Upper lobe of left lung (tissue), 6 donors: ENCODE results near the gene RPS27. TPM values are rescaled to one million over a fixed set of nuclear protein-coding genes. Genes with fewer than 3 reads are reported as not detected.
"Not testable (repeated sequence)": the region's sequence is repeated elsewhere in the genome, so short reads cannot be mapped to it uniquely, and the experiment has no call there.

ENCODE experiments used
- ATAC-seq, 2 donors: fragments of 200-7000 bp; cut with Tn5 transposase; one replicate each; pipeline ENCODE4 v1.9.1; 2022; ENCODE audit warnings: mild to moderate bottlenecking in 2 of 2, moderate library complexity in 2 of 2; ENCODE audit not compliant: low FRiP score in 2 of 2
- DNase-seq, 2 donors: peaks; one replicate each; pipeline ENCODE4 v3.0.0-alpha.2; 2019 to 2020
- H3K27ac ChIP-seq, 4 donors: fragments of 200-600 bp; sonication (generic); one replicate each; pipeline ENCODE4 v1.5.1; 2016 to 2019
- H3K27me3 ChIP-seq, 4 donors: fragments of 200-600 bp; sonication (generic); one replicate each; pipeline ENCODE4 v1.5.1; 2017 to 2019
- H3K36me3 ChIP-seq, 4 donors: fragments of 200-600 bp; sonication (generic); one replicate each; pipeline ENCODE4 v1.5.1; 2016 to 2019
- H3K4me1 ChIP-seq, 4 donors: fragments of 200-600 bp; sonication (generic); one replicate each; pipeline ENCODE4 v1.5.1; 2018 to 2019
- H3K4me3 ChIP-seq, 4 donors: fragments of 200-600 bp; sonication (generic); one replicate each; pipeline ENCODE4 v1.5.1; 2017 to 2019; ENCODE audit warnings: mild to moderate bottlenecking in 2 of 4, moderate library complexity in 1 of 4
- H3K9me3 ChIP-seq, 4 donors: fragments of 200-600 bp; sonication (generic); one replicate each; pipeline ENCODE4 v1.5.1; 2018 to 2019
- EP300 ChIP-seq, 4 donors: sonication (generic); formaldehyde crosslinking; IDR thresholded peaks; one replicate each; pipeline ENCODE4 v1.5.1; 2017; ENCODE audit warnings: antibody characterized with exemption in 4 of 4, control low read depth in 2 of 4
- POLR2A ChIP-seq, 4 donors: fragments of 450-650 bp; IDR thresholded peaks; one replicate each; pipeline ENCODE4 v1.5.1; 2016 to 2017; ENCODE audit warnings: antibody characterized with exemption in 4 of 4, mild to moderate bottlenecking in 2 of 4
- POLR2AphosphoS5 ChIP-seq, 2 donors: sonication (generic); formaldehyde crosslinking; IDR thresholded peaks; one replicate each; pipeline ENCODE4 v1.5.1; 2017; ENCODE audit warnings: antibody characterized with exemption in 2 of 2
- WGBS, 2 donors: methylation state at CpG; one replicate each; pipeline ENCODE4 v1.1.5; 2017 to 2018; 5-methylcytosine and 5-hydroxymethylcytosine counted together
- total RNA-seq, 6 donors: library from RNA; depleted of rRNA in 4 of 6; stranded (reverse); fragments of >200 nt in 4 of 6; gene quantifications; one replicate each; pipeline versions ENCODE4 v1.1.0 to v1.2.1, GENCODE V29; 2016 to 2021
- TF ChIP-seq, protein P1 (sequence below), 6 experiments: fragments of 450-650 bp in 4 of 6; fragments of 200-600 bp in 2 of 6; sonication (generic) in 2 of 6; IDR thresholded peaks; one replicate each; pipeline ENCODE4 v1.5.1; 2016 to 2019; ENCODE audit warnings: antibody characterized with exemption in 6 of 6
- donor health status: DM: no; HTN: no; CAD: no; lungs with moderate emphysema.
- donor health status: DM: no; HTN: yes; CAD: no; lungs with severe emphysema.

Gene RPS27
- total RNA-seq, 6 donors from 2014 or later, result 551 to 2,666 (median 1,424) TPM

DNA sequence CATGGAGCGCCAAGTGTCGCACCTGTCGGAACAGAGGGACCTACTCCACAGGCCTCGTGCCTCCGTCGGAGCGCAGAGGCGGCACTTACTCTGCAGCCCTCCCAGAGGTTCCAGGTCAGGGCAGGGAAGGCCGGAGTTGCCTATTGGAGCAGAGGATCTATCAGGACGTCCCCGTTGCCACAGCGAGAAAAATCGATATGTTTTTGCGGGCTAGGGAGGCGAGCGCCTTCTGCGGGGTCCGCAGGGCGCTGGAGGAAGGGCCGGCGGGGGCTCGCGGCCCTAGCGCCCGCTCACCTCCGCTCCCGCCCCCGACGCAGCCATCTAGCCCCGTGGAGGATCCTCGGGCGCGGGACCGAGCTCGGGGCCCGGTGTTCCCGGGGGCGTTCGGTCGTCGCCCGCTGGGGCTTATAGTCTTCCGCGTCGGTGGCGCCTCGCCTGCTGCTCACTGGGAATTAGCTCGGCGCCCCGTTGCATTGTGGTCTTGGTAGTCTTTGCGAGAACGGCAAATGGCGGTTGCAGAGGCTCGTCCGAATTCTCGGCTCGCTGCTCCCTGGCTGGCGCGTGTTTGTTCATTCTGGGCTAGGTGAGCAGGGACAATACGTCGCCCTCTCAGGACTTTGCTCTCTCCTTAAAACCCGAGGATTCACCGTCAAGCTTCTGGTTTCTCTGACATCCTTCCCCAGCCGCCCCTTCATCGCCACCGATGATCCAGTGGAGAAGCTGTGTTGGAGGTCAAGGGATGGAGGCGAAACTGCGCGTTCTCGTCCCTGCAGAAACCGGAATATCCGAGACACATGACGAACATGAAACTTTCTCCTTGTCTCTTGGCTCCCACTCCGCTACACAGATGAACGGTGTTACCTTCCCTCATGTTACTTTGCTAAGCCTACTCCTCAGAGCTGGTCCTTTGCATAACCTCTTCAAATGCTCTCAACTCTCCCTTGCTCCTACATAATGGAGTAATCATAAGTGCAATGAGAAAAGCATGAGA is 13.0 kb upstream of the RPS27 start, which contains the start of gene JTB:
Gene JTB (minus strand): TSS at position 425 of the 991 bp plus-strand sequence. CDS start 422 bp downstream, at position 3.
- TF ChIP-seq POLR2AphosphoS5 (IDR thresholded peaks at IDR 0.05) (peak; percentile 83 to 97), POLR2A (IDR thresholded peaks at IDR 0.05) (peak; percentile 70 to 98 (median 88)), EP300 (IDR thresholded peaks at IDR 0.05) (no peak)
- TF ChIP-seq, protein P1, sequence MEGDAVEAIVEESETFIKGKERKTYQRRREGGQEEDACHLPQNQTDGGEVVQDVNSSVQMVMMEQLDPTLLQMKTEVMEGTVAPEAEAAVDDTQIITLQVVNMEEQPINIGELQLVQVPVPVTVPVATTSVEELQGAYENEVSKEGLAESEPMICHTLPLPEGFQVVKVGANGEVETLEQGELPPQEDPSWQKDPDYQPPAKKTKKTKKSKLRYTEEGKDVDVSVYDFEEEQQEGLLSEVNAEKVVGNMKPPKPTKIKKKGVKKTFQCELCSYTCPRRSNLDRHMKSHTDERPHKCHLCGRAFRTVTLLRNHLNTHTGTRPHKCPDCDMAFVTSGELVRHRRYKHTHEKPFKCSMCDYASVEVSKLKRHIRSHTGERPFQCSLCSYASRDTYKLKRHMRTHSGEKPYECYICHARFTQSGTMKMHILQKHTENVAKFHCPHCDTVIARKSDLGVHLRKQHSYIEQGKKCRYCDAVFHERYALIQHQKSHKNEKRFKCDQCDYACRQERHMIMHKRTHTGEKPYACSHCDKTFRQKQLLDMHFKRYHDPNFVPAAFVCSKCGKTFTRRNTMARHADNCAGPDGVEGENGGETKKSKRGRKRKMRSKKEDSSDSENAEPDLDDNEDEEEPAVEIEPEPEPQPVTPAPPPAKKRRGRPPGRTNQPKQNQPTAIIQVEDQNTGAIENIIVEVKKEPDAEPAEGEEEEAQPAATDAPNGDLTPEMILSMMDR (IDR thresholded peaks at IDR 0.05), result peak in 3 of 6 experiments; percentile 8 to 17 (median 15)
- H3K9me3 ChIP-seq, result no peaks in the 10 kb centered on the region
- H3K36me3 ChIP-seq, result peaks cover 3 to 54% (median 27%) of the 10 kb centered on the region in 4 donors
- DNase-seq, result peak; percentile 92 to 97
- 1% methylated on average over 9 to 50 of the region's 75 CpGs for WGBS, 2 donors
- H3K27ac ChIP-seq, result peak within 1 kb of the TSS; percentile 86 to 96 (median 93)
- no peaks in the 10 kb centered on the region for H3K27me3 ChIP-seq
- peaks cover 14 to 22% (median 18%) of the 10 kb centered on the region in 4 donors for H3K4me1 ChIP-seq
- peak; percentile 94 to 98 for ATAC-seq
- H3K4me3 ChIP-seq, result peak within 1 kb of the TSS; percentile 63 to 93 (median 72)

DNA sequence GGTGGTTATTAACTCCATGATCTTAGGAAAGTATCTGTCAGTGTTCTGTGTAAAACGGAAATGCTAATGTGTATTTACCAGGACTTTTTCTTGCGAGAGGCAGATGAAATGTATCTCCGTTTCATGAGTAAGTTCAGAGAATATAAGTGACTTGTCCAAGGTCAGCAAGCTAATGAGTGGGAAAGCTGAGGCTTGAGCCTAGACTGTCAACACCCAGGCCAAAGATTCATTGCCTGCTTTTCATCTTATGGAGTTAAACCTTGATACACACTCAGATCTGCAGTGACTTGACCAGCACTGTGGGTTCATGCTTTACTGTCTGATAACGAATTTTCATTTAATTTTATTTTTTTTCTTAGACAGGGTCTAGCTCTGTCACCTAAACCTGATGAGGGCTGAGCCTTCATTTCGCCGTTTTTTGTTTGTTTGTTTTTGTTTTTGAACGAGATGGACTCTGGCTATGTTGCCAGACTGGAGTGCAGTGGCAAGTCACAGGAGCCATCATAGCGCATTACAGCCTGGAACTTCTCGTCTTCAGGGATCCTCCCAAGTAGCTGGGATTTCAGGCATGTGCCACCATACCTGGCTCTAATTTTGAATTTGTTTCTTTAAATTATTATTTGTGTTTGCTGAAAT is 12.2 kb upstream of the RPS27 start:
- Histone ChIP-seq H3K9me3 (no peaks in the 10 kb centered on the region), H3K4me1 (peaks cover 14 to 22% (median 18%) of the 10 kb centered on the region in 4 donors), H3K27me3 (no peaks in the 10 kb centered on the region), H3K36me3 (peaks cover 3 to 49% (median 29%) of the 10 kb centered on the region in 4 donors), H3K27ac (peak overlapping the region; percentile 86 to 96 (median 93)), H3K4me3 (peak overlapping the region in 3 of 4 donors; percentile 63 to 74 (median 70))
- TF ChIP-seq POLR2AphosphoS5 (IDR thresholded peaks at IDR 0.05), result no peak
- no peak for TF ChIP-seq EP300 (IDR thresholded peaks at IDR 0.05)
- TF ChIP-seq, protein P1 (IDR thresholded peaks at IDR 0.05), result no peak
- TF ChIP-seq POLR2A (IDR thresholded peaks at IDR 0.05), result no peak
- DNase-seq (no peak), ATAC-seq (no peak)
- 66 to 70% methylated on average over 9 of the region's 9 CpGs for WGBS, 2 donors

DNA sequence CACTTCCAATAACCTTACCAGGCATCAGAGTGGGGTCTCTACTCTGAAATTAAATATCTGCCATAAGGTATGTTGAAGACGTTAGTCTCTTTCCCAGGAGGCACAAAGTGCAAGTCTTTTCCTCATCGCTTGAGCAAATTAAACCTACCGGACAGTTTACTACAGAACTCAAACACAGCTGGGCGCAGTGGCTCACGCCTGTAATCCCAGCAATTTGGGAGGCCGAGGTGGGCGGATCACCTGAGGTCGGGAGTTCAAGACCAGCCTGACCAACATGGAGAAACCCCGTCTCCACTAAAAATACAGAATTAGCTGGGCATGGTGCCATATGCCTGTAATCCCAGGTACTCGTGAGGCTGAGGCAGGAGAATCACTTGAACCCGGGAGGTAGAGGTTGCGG is 11.5 kb upstream of the RPS27 start:
- Histone ChIP-seq H3K36me3 (peaks cover 3 to 45% (median 23%) of the 10 kb centered on the region in 4 donors), H3K4me1 (peaks cover 16 to 22% (median 19%) of the 10 kb centered on the region in 4 donors)
- not testable (repeated sequence) for H3K9me3 ChIP-seq, H3K27ac ChIP-seq, H3K4me3 ChIP-seq, H3K27me3 ChIP-seq, ATAC-seq, DNase-seq
- WGBS, 2 donors, result 92 to 93% methylated on average over 12 of the region's 12 CpGs

DNA sequence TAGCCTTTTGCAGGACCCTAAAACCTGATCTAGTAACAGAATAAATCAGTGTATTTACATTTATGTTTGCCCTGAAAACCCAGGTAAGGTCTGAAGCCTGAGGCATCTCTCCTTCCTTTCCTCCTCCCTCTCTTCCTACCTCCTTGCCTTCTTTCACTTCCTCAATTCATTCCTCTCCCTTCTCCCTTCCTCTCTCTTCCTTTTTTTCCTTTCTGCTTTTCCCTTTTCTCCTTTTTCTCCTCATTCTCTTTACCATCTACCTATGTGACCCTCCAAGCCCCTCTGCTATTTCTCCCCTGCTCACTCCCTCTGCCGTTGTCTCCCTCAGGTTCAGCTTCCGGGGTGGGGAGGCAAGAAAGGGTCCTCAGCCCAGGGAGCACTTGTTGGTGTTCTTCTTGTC is 8.8 kb upstream of the RPS27 start:
- H3K27ac ChIP-seq, result not testable (repeated sequence)

DNA sequence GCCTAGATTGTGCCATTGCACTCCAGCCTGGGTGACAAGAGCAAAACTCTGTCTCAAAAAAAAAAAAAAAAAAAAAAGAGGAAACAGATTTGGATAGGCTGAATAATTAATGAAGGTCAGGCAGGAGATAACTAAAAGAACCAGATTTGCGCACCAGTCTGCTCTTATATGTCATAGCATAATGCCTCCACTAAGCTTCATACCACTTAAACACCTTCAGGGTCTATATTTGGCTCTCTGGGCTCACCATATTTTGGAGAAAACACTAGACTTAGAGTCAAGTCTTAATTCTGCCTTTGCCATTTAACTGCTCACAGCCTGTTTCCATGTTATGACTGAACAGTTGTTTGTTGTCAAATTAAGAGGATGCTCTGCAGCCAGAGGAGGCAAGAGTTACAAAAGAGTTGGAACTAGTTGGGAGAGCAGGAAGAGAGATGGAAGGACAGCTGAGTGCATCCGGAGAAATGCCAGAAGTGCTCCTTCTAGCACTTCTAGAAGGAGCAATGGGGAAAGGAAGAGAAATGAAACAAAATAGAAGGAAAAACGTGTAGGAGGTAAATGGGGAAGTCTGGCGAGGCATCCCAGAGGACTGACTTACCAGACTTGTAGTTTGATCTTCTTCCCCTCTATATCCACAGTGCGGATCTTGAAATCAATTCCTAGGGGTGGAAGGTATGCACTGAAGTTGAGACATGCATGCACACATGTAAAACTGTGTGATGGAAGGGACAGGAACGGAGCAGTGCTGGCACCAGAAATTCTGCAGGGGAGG is 6.3 kb upstream of the RPS27 start:
- TF ChIP-seq POLR2A (IDR thresholded peaks at IDR 0.05) (no peak), POLR2AphosphoS5 (IDR thresholded peaks at IDR 0.05) (no peak), EP300 (IDR thresholded peaks at IDR 0.05) (no peak)
- TF ChIP-seq, protein P1 (IDR thresholded peaks at IDR 0.05), result no peak
- Histone ChIP-seq H3K36me3 (peaks cover 0 to 24% (median 6%) of the 10 kb centered on the region in 4 donors), H3K27me3 (no peaks in the 10 kb centered on the region), H3K27ac (peak overlapping the region in 3 of 4 donors; percentile 89 to 90 (median 89)), H3K9me3 (no peaks in the 10 kb centered on the region), H3K4me1 (peaks cover 16 to 28% (median 25%) of the 10 kb centered on the region in 4 donors), H3K4me3 (peak overlapping the region in 3 of 4 donors; percentile 58 to 64 (median 58))
- DNase-seq (no peak), ATAC-seq (no peak)
- 61 to 67% methylated on average over 6 of the region's 6 CpGs for WGBS, 2 donors

More for the DNA sequence above, 8.8 kb upstream of the RPS27 start:
- H3K9me3 ChIP-seq, H3K4me3 ChIP-seq, ATAC-seq, H3K27me3 ChIP-seq, DNase-seq: not testable (repeated sequence)
- Histone ChIP-seq H3K36me3 (peaks cover 0 to 24% (median 6%) of the 10 kb centered on the region in 4 donors), H3K4me1 (peaks cover 15 to 34% (median 27%) of the 10 kb centered on the region in 4 donors)
- 79 to 80% methylated on average over 2 of the region's 2 CpGs for WGBS, 2 donors
